Measurements from ENCODE around the gene MIP.
"Not testable (repeated sequence)": the region's sequence is repeated elsewhere in the genome, so short reads cannot be mapped to it uniquely, and the experiment has no call there.

MIP gene

GRCh38 chr12:56462565-56462964 is 8.1 kb upstream of the MIP start:
- DNase-seq = peak; percentile 66

DNA sequence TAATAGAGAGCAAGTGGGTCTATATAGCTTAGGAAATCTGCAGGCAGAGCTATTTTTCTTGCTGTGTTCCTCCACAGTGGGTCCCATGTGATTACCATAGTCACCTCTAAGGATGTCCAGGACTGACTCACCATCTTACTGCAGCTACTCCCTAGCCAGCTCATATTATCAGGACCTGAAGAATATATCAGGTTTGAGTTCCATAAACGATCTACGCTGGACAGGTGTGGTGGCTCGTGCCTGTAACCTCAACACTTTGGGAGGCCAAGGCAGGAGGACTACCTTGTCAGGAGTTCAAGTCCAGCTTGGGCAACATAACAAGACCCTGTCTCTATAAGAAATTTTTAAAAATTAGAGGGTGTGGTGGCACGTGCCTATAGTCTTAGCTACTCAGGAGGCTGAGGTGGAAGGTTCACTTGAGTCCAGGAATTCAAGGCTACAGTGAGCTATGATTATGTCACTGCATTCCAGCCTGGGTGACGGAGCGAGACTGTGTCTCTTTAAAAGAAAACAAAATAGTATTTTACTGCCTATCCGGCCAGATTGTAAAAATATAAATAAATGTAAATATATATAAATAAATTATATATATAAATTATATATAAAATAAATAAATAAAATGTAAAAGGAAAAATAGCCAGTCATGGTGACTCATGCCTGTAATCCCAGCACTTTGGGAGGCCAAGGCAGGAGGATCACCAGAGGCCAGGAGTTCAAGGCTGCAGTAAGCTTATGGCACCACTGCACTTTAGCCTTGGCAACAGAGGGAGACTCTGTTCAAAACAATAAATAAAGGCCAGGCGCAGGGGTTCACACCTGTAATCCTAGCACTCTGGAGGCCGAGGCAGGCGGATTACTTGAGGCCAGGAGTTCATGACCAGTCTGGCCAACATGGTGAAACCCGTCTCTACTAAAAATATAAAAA is 7.0 kb upstream of the MIP start:
- no peak for DNase-seq

DNA sequence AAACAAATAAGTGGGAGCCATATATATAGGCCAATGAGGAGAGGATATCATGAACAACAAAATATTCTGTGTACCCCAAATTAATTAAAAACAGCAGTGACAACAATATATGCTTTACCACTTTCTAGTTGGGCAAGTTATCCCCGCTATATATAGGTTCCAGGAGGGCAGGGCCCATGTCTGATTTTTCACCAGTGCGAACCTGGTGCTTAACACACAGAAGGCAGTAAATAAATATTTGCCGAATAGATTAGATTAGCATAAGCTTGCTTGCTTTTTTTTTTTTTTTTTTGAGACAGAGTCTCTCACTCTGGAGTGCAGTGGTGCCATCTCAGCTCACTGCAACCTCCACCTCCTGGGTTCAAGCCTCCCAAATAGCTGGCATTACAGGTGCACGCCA is 3.4 kb upstream of the MIP start:
- no peak for DNase-seq

DNA sequence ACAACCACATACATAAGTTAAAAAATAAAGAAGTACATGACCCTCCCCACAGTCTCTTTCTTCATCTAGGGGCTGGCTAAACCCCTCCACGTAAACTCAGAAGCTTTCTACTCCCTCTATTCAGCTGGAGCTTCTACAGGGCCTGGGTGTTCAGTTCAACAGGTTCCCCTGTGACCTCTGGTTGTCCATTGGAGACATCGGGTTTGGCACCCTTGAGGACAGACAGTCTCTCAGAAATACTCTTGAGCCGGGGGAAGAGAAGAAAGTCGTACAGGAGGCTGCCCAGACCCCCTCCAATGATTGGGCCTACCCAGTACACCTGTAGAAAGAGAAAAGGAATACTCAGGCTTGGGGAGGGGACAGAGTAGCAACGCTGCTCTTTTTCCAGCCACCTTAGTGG is 3.3 kb downstream of the MIP start:
- no peak for DNase-seq

DNA sequence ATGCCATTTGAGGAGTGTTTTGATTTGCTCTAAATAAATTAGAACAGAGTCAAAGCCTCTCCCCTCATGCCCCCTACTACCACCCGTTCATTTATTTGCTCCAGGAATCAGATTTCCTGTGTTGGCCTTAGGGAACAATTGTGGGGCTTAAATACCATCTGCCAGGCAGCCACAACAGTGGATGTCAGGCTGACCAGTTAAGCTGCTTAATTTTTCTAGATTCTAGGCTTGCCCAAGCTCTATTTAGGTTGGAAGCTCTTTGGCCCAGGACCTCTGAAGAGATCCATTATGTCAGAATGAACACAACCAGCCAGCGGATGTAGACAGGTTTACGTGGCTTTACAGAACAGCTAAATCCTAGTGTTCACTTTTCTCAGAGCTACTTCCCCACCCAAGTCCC is 4.2 kb downstream of the MIP start:
- DNase-seq = peak; percentile 24

GRCh38 chr12:56449622-56449984 is 4.9 kb downstream of the MIP start:
- no peak for DNase-seq

- peak; percentile 98 for DNase-seq
Observed at GRCh38 chr12:56448860-56449621, 5.4 kb downstream of the MIP start, which contains the start of gene TIMELESS. TIMELESS (minus strand) TSS chr12:56449426; CDS start chr12:56434170, 15,256 bp downstream.

DNA sequence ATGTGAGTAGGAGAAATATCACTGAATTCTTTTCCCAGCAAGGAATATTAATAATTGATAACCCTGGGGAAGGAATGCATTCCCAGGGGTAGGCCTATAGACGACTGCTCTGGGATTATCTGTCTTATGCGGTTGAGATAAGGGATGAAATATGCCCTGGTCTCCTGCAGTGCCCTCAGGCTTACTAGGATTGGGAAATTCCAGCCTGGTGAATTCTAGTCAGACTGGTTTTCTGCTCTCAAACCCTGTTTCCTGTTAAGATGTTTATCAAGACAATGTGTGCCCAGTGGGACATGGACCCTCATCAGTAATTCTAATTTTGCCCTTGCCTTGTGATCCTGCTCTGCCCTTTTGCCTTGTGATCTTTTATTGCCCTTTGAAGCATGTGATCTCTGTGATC is 11.2 kb downstream of the MIP start:
- DNase-seq = not testable (repeated sequence)

GRCh38 chr12:56437430-56438176 is 16.9 kb downstream of the MIP start:
- no peak for DNase-seq

DNA sequence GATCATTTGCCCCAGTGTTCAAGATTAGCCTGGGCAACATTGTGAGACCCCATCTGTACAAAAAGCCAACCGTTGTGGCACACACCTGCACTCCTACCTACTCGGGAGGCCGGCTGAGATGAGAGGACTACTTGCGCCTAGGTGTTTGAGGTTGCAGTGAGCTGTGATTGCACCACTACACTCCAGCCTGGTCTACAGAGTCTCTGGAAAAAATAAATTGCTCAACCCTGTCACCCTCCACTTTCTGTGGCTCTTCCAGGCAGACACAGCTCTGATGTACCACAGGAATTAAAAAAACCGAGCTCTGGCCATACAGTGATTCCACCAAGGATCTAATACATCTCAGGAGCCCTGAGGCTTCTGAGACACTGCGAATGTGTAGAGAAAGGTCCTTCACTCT is 19.6 kb downstream of the MIP start:
- DNase-seq = no peak

DNA sequence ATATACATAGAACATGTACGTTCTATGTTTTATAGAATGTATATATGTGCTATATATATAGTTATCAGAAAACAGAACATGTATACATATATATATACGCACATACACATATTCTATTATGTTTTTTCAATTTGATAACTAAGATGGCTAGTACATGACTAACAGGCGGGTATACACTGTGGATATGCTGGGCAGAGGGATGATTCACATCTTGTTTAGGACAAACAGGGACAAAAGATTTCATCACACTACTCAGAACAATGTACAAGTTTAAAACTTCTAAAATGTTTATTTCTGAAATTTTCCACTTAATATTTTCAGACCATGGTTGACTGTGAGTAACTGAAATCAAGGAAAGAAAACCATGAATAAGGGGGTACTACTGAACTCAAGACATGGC is 22.6 kb downstream of the MIP start:
- no peak for DNase-seq

- no peak for DNase-seq
Observed at GRCh38 chr12:56431288-56431687, 23.2 kb downstream of the MIP start.

GRCh38 chr12:56425940-56426438 is 28.5 kb downstream of the MIP start:
- DNase-seq = no peak

- DNase-seq = no peak
Observed at GRCh38 chr12:56425193-56425592, 29.3 kb downstream of the MIP start.

- no peak for DNase-seq
Observed at GRCh38 chr12:56420411-56420810, 34.0 kb downstream of the MIP start.

GRCh38 chr12:56417739-56418138 is 36.7 kb downstream of the MIP start:
- DNase-seq = no peak

DNA sequence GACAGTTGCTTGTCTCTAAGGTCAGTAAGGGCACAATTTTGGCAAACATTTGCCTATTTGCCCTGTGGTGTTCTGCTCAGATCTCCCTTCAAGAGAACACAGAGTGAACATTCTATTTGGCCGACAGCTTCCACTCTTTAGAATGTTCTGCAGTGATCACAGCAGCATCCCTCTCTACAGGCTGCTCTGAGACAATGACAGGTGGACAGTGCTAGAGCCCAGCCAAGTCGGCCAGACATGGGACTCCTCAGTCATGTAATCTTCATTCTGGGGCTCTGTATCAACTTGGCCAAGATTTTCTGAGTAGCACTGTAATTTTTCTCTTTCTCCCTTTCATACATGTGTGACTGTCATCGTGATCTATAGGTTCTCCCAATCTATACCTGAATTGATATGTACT is 40.1 kb downstream of the MIP start:
- DNase-seq = no peak

DNA sequence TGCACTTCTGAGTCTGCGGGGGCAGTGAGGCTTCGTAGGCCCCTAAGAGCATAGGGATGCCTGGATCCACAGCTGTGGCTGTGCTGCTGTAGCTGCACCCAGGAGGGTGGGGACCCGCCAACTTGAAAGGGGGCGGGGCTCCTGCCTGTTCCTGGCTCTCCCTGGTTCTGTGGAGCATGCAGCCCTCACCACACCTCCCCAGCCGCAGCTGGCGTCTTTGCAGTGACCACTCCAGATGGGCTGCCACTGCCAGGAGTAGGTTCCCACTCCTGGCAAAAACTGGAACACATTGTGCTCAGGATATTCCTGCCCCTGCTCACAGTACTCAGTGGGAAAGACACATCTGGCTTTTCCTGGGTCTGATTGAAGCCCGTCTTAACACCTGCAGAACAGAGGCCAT is 41.1 kb downstream of the MIP start:
- DNase-seq = no peak

DNA sequence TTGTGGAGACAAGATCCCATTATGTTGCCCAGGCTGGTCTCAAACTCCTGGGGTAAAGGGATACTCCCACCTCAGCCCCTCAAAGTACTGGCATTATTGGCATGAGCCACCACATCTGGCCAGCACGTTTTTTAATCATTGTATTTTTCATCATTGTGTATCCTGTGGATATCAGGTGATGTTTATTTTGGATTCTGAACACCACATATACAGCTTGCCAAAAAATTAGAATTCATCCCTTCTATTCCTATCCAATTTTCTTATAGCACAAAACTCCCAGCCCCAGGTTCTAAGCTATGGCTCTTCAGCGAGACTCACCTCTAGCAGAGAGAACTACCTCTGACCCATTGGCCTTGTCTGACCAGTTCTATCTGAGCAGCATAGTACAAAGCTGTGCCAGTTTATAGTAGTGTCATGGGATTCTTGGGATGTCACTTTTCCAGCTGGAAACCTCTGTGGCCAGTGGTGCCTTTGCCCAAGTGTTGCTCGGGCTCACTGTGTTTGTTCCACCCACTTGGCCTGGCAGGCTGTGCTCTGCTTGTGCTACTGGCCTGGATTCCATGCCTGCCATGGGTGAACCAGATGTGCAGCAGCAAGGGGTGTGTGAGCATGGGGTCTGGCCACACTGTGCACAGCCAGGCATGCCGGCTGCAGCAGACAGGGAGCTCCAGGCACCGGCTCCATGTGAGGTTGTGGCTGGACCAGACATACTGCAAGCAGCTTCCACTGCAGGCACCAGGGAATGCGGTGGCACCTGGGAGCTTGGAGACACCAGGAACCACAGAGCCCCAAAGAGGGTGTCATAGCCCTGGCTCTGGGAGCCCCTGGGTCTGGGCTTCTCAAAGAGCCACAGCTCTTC is 42.4 kb downstream of the MIP start:
- DNase-seq = peak; percentile 22

GRCh38 chr12:56410768-56411167 is 43.7 kb downstream of the MIP start:
- DNase-seq = no peak

GRCh38 chr12:56408799-56409417 is 45.5 kb downstream of the MIP start:
- no peak for DNase-seq

GRCh38 chr12:56404227-56404626 is 50.2 kb downstream of the MIP start:
- not testable (repeated sequence) for DNase-seq
